Measurements from ENCODE around the gene GRIN1. TPM values are rescaled to one million over a fixed set of nuclear protein-coding genes. Genes with fewer than 3 reads are reported as not detected.

GRIN1 gene
- total RNA-seq, 1 donor from 2014 or later: not detected

DNA sequence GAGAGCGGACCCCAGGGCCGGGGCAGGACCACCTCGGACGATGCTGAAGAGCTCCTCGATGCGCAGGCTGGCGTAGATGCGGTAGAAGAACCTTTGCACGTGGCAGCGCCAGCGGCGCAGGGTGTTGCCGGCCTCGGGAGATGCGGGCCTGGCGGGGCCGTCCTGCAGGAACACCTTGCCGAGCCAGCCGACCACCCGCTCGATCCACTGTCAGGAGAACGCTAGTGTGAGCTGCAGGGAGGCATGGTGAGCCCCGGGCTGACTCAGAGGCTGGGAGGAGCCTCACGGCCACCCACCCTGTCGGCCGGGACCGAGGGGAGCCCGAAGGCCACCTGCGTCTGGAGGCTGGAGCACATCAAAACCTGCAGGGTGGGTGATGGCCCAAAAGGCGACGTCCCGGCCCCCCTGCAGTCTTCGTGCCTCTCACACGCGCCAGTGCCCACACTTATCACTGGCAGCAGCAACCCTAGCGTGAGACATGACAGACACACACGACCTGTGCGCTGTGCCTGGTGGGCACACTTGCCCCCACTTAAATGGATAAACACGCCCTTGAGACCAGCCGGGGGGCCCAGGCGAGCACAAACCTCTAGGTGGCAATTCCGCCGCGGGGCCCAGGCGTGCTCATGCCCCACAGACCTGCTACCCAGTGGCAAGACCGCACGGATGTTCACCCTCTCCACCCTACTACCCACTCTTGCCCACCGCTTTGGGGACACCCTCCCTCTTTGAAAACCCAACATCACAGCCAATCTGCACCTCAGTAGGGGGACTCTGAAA lies 46.1 kb downstream of the GRIN1 start:
- ATAC-seq (ENCODE audit: poor library complexity) (no peak), DNase-seq (no peak)
- intact Hi-C loops (cut with DNase I): no loop called here

DNA sequence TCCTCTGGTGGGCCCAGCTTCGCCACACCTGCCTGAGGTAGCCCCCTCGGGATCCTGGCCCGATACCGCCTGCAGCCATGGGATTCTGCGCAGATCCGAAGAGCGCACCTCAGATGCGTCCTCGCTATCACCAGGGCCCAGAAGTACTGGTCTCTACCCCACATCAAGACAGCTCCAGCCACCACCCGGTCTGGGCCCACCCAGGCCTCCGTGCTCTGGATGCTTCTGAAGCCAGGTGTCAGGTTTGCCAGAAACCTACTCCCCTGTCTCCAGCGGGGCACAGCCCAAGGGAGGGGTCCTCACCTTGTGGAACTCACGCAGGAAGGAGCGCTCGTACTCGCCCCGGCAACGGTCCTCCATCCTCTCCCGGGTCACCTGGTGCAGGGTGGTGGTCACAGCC lies 47.0 kb downstream of the GRIN1 start:
- ATAC-seq (ENCODE audit: poor library complexity) (no peak), DNase-seq (no peak)
- intact Hi-C loops (cut with DNase I): no loop called here

DNA sequence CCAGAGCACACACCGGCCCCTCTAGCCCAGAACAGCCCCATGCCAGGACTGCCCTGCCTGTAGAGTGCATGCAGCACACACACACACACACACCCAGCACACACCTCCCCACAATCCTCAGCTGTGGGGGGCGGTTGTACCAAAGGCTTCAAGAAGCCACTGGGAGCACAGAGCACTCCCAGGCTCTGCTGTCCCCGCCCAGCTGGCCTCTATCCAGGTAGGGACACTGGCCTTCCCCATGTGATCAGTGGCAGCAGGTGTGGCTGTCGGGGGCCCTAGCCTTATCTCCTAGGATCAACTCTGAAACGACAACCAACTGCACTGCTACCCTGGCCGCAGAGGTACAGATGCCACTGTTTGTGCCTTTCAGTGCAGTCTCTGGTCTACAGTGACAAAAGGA lies 47.4 kb downstream of the GRIN1 start:
- intact Hi-C loops (cut with DNase I): no loop called here
- DNase-seq (no peak), ATAC-seq (ENCODE audit: poor library complexity) (no peak)

DNA sequence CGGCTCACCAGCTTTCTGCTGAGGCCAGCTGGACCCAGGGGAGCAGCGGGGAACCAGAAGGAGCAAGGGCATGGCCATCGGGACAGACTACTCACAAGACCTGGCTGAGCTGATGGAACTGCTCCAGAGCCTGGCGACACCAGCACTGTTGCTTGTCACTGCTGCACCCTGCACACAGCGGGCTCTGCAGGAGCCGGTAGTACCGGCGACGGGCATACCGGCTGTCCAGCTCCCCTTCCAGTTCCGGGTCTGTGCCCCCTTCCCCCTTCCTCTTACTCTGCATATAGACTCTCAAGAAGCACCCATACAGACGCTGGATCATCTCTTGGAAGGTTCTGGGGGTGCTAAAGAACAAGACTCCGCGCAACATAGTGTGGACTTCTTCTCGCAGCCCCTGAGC lies 48.4 kb downstream of the GRIN1 start:
- intact Hi-C loops (cut with DNase I): no loop called here
- DNase-seq (no peak), ATAC-seq (ENCODE audit: poor library complexity) (no peak)

DNA sequence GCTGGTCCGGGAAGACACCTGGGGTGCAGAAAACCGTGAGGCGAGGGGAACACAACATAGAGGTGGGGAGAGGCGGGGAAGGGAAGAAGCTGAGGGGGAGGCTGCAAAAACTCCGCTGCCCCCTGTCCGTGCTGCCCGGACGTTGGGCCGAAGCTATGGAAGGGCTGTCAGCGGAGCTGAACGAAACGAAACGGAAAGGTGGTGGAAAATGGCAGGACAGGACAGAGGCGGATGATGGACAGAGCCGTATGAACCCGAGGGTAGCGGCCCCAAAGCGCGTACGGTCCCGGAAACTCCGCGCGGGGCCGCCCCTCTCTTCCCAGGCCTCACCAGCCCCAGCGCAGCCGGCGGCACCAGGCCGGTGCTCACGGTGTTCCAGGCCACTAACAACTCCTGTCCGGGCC lies 49.1 kb downstream of the GRIN1 start:
- intact Hi-C loops (cut with DNase I): no loop called here
- ATAC-seq (ENCODE audit: poor library complexity) (peak; percentile 21), DNase-seq (no peak)

DNA sequence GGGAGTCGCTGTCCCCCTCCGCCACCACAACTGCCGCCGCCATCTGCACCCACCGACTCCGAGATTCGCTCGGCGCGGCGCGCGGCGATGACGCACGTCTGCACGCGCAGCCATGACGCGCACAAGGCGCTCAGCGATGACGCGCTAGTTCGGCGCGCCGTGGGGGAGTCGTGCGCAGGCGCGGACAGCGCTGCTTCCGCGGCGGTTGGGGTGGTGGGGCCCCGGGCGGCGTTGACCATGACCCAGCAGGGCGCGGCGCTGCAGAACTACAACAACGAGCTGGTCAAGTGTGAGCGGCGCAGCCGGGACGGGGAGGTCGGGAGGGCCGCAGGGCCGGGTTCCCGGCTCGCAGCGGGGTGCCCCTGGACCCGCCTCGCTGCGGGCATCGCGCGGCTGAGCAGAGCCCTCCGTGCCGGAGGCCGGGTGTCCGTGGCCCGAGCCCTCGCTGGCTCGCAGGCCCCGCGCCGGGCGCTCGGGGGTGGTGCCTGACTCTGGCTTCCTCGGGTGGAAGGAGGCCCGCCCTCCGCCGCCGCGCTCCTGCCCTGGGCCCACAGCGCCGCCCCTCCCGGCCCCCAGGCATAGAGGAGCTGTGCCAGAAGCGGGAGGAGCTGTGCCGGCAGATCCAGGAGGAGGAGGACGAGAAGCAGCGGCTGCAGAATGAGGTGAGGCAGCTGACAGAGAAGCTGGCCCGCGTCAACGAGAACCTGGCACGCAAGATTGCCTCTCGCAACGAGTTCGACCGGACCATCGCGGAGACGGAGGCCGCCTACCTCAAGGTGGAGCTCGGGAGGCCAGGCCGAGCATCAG lies 49.7 kb downstream of the GRIN1 start, which contains the start of the genes ANAPC2 and SSNA1:
Gene ANAPC2, minus strand, starts transcription at position 71 of the 807 bp plus-strand sequence. Its CDS starts 28 bp downstream, at position 43.
Gene SSNA1, plus strand, starts transcription at position 187 of the 807 bp plus-strand sequence. Its CDS starts 51 bp downstream, at position 238.
- ATAC-seq (ENCODE audit: poor library complexity) (peak; percentile 93), DNase-seq (peak; percentile 96)
- intact Hi-C loops (cut with DNase I): no loop called here

DNA sequence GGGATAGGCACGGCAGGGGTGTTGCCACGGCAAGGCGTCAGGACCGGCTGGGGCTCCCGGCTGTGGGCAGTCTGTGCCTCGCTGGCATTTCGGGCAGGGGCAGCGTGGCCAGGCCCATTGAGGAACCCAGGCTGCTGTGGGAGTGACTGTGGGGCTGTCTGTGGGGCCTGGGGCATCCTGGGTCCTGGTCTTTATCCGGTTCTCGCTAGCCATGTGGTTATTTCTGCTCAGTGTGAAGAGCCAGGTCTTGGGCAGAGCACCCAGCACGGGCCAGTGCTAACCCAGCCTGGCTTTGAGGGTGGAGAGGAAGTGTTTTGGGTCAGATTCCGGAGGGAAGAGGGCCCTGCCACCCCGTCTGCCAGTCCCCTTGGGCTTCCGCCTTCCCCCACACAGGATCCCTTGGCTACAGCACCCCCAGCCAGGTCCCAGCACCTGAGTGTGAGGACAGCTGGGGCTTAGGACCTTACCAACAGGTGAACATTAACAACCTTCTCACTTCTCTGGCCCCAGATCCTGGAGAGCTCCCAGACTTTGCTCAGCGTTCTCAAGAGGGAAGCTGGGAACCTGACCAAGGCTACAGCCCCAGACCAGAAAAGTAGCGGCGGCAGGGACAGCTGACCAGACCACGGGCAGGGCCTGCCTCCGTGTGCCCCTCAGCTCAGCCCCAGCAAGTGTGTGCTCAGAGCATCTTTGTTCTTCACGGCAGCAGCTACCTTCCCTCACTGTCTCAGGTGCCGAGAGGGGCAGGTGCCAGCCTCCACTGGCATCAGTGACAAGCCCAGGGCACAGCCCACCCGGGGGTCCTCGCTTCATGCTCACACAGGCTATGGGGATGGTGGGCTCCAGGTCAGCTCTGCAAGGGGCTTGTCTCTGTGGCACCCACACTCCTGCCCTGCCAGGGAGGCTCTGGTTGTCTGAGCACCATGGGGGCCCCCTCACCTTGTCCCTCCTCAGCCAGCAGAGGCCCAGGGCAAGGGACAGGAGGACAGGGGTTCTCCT lies 50.6 kb downstream of the GRIN1 start:
- ATAC-seq (ENCODE audit: poor library complexity) (no peak), DNase-seq (no peak)
- intact Hi-C loops (cut with DNase I): loop anchor here (5.0 kb wide), 1 partner anchor 38 kb away; the partner anchor contains the start of genes CYSRT1 and RNF224

DNA sequence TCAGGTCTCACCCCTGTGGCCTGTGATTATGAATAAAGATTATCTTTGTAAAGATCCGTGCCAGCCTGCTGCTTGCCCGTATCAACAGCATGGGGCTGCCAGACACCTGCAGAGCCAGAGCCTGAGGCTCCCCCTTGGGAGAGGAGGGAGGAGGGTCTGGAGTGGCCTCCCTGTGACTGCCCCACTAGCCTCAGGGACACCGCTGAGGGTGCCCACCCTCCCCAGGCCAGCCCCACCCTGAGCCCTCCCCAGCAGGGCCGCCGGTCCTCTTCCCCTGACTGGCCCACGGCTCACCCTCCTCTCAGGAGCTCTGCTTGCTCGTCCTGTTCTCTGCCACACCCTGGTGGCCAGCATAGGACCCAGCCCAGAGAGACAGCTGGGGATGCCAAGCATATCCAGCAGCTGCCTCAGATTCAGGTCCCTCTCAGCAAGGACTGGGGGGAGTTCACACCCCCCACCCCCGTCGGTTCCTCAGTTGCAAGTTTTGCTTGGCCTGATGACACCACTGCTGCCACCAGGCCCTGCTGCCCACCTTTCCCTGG lies 51.4 kb downstream of the GRIN1 start:
- no peak for ATAC-seq (ENCODE audit: poor library complexity)
- intact Hi-C loops (cut with DNase I): loop anchor here (5.0 kb wide), 1 partner anchor 37 kb away; the partner anchor contains the start of genes CYSRT1 and RNF224

DNA sequence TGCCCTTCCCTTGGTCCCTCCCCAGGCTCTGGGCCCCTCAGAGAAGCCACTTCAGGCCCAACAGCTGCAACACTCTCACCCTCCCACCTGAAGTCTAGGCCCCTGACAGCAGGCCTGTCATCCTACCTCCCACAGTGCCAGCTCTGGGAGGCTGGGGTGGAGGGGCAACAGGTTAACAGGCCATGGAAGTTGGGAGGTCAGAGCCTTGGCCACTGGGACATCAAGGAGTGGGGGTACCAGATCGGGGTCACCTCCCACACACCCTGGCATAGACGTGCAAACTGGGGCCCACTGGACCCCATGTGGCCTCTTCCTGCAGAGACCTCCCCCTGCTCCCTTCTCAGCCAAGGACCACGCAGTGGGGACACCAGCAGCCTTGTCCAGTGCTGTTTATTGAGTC lies 52.3 kb downstream of the GRIN1 start:
- intact Hi-C loops (cut with DNase I): loop anchor here (5.0 kb wide), 1 partner anchor 36 kb away; the partner anchor contains the start of genes CYSRT1 and RNF224
- no peak for DNase-seq
- ATAC-seq (ENCODE audit: poor library complexity): no peak

More for the DNA sequence above, 51.4 kb downstream of the GRIN1 start:
- no peak for DNase-seq

DNA sequence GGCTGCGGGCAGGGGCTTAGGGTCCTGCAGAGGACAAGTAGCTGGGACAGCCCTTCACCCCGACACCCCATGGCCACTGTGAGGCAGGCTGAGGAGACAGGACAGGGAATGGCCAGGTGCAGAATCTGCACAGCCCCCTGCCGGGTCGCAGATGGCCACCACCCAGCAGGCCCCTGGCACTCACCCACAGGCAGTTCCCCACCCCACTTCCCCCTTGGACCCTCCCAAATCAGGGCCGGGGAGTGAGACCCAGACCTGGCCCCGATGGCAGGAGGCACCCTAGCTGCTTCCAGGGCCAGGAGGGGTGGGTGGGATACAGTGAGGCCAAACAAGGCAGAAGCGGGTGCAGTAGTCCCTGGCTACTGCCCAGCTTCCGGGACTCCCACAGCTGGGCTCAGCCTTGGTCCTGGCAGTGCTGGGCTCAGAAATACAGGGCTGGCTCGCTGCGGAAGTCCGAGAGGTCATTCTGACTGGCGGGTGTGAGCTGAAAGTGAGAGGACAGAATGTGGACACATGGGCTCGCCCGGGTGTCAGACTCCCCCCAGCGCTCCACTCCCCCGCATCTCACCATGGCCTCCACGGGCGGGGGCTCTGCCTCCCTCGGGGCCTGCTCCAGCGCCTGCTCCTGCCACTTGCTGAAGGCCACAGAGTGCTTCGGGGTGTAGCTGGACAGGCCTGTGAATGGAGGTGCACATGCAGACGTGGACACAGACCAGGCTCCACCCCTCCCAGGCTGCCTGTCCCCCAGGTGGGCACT lies 52.9 kb downstream of the GRIN1 start:
- intact Hi-C loops (cut with DNase I): loop anchor here (5.0 kb wide), 1 partner anchor 35 kb away; the partner anchor contains the start of genes CYSRT1 and RNF224
- no peak for ATAC-seq (ENCODE audit: poor library complexity)
- no peak for DNase-seq

DNA sequence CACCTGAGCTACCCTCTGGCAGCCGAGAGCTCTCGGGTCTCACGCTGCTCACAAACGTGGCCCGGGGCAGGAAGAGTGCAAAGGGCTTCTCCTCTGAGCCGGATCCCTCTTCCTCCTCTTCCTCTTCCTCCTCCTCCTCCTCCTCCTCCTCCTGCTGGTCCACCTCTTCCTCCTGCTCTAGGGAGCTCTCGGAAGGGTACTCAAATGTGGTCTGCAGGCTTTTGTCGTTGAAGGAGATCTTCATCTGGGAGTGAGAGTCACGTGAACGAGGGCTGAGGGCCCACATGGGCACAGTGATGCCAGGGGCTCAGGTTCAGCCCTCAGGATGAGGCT lies 53.5 kb downstream of the GRIN1 start:
- DNase-seq (no peak), ATAC-seq (ENCODE audit: poor library complexity) (no peak)
- intact Hi-C loops (cut with DNase I): loop anchor here (5.0 kb wide), 1 partner anchor 35 kb away; the partner anchor contains the start of genes CYSRT1 and RNF224

DNA sequence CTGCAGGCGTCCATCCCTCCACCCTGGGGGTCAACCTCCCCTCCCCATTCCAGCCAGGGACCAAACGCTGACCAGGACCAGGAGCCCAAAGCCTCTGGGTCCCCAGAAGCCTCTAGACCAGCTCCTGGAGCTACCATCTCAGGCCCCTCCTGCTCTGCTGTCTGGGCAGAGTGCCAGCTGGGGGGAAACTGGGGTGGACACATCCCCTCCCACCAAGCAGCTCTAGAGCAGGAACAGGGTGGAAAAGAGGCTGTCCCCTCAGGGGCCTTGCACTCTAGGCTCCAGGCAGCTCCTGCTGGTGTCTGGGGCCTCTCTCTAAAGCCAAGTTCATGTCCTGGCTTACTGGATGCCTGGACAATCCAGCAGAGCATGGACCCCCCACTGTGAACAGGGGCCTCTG lies 53.9 kb downstream of the GRIN1 start:
- ATAC-seq (ENCODE audit: poor library complexity): no peak
- intact Hi-C loops (cut with DNase I): loop anchor here (5.0 kb wide), 1 partner anchor 34 kb away; the partner anchor contains the start of genes CYSRT1 and RNF224
- no peak for DNase-seq

DNA sequence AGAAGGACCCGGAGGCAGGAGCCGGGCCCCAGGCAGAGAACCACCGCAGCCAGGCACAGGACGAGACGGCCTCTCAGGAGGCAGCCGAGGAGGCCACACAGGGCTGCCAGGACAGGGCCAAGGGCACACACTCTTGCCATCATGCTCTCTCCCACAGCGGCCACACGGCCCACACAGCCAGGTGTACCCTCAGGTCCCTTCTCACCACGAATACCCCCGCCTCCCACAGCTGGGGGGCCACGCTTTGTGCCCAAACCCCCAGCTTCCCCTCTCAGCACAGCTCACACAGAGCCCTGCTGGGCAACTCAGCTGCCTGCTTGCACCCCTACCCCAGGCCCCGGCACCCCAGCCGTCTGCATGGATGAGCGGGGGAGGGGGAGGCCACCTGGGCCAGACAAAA lies 54.8 kb downstream of the GRIN1 start:
- intact Hi-C loops (cut with DNase I): loop anchor here (5.0 kb wide), 1 partner anchor 34 kb away; the partner anchor contains the start of genes CYSRT1 and RNF224
- DNase-seq (no peak), ATAC-seq (ENCODE audit: poor library complexity) (no peak)

DNA sequence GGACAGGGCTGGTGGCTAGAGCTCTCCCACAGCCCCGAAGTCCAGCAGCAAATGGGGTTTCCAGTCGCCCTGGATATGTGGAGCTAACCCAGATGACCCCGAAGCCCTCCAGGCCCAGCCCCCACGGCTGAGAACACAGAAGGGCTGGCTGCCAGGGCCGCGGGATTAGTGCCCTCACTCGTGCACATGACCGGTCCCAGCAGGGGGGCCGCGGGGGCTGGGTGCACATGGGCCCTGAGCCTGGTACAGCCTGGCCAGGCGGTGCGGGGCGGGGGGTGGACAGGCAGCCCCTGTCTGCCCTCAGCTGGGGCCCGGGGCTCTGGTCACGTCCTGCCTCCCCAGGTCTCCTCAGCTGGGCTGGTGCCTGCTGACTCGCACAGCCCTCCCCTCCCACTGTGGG lies 55.4 kb downstream of the GRIN1 start:
- ATAC-seq (ENCODE audit: poor library complexity): peak; percentile 79
- intact Hi-C loops (cut with DNase I): loop anchor here (5.0 kb wide), 1 partner anchor 33 kb away; the partner anchor contains the start of genes CYSRT1 and RNF224
- peak; percentile 88 for DNase-seq

DNA sequence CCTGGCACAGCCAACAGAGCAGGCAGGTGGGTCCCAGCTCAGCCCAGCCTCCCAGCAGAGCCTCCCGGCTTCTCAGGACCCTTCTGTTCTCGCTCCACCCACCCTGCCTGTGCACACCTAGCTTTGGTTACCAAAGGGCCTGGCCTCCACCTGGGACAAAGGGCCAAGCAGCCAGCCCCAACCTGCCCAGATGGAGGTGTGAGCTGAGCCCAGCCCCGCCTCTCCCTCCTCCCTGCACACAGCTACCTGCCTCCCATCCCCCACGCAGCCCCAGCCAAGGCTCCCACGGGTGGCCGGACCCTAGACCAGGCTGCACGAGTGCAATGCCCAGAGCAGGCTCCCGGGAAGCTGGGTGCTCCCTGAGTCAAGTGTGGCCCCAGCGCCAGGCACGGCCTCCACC lies 56.0 kb downstream of the GRIN1 start:
- intact Hi-C loops (cut with DNase I): loop anchor here (5.0 kb wide), 1 partner anchor 32 kb away; the partner anchor contains the start of genes CYSRT1 and RNF224
- no peak for DNase-seq

DNA sequence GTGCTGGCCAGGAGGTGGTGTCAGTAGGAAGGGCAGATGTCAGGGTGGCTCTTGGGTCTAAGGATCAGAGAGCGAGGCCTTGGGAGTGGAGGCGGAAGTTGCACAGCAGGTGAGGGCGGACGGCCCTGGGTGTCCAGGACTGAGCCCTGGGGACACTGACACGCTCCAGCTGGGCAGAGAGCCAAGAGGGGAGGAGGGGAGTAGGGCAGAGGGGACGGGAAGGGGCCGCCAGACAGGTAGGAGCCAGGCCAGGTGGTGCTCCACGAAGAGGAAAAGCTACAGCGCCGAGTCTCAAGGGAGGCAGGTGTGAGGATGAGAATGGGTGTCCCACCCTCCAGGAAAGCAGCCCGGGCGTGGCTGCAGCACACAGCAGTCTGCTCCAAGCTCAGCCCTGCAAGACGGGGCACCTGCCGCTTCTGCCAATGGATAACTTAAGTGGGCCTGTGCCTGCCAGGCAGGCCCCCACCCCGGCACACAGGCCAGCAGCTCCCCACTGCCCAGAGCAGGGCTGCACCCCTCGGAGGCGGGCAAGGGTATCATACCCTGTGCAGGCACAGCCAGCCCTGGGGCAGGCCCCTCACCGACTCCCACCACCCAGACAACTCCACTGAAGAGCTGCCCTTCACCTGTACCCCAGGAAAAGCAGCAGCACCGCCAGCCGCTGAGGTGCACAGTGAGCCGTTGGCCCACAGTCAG lies 56.7 kb downstream of the GRIN1 start:
- peak; percentile 3 for ATAC-seq (ENCODE audit: poor library complexity)
- intact Hi-C loops (cut with DNase I): no loop called here

More for the DNA sequence above, 56.0 kb downstream of the GRIN1 start:
- no peak for ATAC-seq (ENCODE audit: poor library complexity)

More for the DNA sequence above, 56.7 kb downstream of the GRIN1 start:
- DNase-seq: no peak
